ENCODE measurements around the gene FEM1B.

Gene FEM1B

GRCh38 chr15:68328443-68328842 lies 50.9 kb downstream of the FEM1B start:
- no peak for DNase-seq

DNA sequence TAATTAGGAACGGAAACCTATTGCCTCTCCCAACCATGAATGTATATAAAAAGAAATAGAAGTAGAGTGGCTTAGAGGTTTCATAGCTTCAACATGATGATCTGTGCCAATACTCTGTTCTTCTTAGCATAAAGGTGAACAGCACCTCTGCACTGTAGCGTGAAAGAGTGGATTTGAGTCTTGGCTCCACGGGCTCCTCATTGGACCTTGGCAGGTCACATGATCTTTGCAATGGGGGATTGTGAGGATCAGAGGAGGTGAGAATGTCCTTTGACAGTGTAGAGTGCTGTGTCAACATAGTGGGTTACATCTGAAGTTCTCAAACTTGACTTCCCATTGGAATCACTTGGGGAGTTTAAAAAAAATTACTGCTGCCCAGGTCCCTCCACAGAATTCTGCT lies 51.4 kb downstream of the FEM1B start:
- DNase-seq, result no peak

GRCh38 chr15:68330416-68330815 lies 52.9 kb downstream of the FEM1B start:
- DNase-seq, result peak; percentile 6 to 17

DNA sequence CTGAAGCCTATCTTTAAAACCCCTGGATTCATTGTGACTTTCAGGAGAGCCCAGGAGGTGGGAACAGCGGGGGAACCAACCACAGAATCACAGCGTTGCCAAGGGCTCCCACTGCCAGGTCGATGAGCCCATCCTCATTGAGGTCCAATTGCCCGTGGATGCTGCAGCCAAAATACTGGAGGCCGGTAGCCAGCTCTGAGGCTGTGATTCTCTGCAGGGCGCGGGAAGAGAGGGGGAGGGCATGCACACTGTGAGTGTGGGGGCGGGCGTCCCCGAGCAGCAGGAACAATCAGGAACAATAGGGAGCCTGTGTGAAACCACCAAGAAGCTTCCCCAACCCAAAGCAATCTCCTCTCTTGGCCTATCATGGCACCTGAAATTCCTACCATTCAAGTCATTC lies 53.4 kb downstream of the FEM1B start:
- peak; percentile 13 to 62 for DNase-seq

GRCh38 chr15:68332266-68332665 lies 54.7 kb downstream of the FEM1B start:
- no peak for DNase-seq

GRCh38 chr15:68333775-68334470 lies 56.4 kb downstream of the FEM1B start:
- DNase-seq, result peak in 1 of 2 experiments; percentile 6

DNA sequence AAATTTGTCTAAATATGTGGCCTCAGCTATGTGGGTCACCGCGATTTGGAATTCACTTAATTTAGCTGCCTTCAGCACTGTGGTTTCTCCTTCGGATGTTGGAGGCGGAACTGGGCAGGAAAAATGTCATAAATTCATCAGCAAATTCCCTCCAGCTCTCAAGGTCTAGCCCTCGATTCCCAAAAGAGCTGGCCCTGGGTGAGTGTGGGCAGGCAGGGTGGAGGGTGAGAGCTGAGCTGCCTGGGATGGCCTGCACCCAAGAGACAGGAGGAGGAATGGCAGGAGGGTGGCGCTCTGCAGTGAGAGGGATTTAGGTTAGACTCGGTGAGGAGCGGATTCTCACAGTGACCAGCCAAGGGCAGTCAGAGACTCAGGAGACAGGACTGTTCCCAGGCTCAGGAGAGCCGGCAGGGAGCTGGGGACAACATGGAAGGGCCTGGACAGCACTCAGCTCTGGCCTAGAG lies 57.1 kb downstream of the FEM1B start:
- no peak for DNase-seq

GRCh38 chr15:68335251-68335650 lies 57.7 kb downstream of the FEM1B start:
- DNase-seq, result peak; percentile 75 to 90

DNA sequence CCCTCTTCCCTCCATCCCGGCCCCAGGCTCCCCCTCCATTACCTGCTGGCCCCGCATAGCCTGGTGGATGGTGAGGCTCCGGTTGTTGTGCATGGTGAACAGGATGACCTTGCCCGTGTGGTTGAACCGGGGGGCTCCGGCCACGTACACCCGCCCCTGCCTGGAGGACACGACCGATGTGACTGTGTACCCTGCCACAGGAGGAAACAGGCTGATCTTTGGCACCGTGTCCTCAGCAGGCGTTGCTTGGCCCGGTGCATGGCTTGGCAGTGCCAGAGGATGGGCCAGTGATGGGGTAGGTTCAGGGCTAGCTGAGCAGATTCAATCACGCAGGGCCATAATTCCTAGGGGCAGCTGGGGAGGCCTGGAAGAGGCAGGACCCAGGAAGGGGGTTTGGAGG lies 58.1 kb downstream of the FEM1B start:
- DNase-seq, result peak; percentile 8 to 9

GRCh38 chr15:68336516-68336915 lies 59.0 kb downstream of the FEM1B start:
- no peak for DNase-seq

- DNase-seq, result no peak
These were observed 60.3 kb downstream of the FEM1B start for GRCh38 chr15:68337826-68338225.

- DNase-seq, result no peak
These were observed 61.9 kb downstream of the FEM1B start for GRCh38 chr15:68339481-68339880.

DNA sequence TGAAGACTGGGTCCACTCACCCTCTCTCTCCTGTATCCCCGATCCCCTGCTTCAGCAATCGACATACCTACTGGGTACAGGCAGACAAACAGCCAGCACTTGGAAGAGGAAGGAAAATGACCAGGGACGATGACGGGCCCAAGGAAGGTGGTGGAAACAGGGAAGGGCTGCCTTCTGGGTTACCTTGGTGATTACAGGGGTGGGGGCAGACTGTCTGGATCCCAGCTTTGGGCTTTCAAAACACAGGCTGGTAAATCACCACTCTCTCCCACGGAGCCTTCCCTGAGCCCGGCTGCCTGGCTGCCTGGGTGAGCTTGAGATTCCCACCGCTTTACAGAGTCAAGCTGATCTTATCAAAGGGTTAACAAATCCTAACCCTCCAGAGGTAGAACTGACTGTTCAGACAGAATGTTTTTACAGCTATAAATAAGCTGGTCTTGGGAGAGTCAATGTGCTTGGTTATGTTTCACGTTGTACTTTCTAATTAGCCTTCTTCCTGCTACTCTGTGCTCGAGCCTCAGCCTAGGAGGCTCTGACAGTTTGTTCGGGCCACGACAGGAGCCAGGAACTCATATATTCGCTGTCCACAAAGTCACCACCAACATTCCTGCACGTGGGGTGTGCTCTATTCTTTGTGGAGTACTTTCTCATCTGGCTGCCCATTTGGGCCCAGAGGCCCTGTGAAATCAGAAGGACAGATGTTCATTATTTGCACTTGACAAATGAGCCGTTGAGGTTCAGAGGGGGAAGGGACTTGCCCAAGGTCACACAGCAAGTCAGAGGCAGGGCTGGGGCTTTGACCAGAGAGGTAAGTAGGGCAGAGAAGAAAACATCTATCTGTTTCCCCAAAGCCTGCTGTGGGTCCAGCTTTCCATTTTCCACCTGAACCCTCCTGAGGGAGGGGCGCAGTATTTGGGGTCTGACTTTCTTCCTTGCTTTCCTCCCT lies 63.5 kb downstream of the FEM1B start:
- no peak for DNase-seq

- no peak for DNase-seq
These were observed 64.5 kb downstream of the FEM1B start for GRCh38 chr15:68341760-68342725.

DNA sequence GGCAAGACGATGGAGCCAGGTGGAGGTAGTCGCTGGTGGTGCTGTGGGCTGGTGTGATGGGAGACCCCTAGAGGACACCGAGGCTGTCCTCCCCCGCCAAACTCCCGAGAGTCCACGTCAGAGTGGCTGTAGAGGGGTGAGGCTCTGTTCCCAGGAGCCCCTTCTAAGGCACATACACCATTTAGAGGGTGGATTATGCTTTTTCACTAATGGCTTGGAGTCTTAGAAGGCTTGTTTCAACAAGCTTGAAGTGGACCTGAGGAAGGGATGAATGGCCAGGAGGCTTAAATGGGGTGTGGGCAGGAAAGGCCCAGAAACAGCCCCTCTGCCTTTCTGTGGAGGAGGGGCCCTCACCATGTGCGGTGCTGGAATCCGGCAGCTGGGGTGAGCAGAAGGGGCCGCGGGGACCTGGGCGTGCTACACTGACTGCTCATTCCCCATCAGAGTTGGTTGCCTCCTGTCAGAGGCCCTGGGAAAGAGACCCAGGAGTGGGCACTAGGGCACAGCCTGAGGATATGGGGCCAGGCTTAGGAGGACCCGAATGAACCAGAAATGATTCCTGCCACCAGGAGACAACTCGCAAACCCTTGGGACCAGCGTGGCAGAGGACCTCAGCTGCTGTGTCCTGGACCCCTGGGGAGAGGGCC lies 66.2 kb downstream of the FEM1B start:
- no peak for DNase-seq

DNA sequence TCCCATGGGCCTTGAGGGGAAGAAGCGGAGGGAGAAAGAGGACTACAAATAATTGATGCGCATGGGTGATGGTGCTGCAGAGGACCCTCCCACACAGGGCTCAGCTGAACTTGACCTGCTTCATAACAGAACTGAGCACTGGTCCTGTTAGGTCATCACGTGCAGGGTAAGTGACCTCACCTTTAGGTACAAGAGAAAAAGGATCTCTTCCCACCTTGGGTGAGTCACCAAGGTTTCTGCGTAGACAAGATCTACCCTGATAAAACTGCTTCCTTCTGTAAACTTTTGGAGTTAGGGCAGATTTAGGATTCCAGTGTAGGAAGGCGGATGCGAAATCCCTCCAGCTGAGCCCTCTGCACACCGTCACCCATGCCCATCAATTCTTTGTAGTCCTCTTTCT lies 67.1 kb downstream of the FEM1B start:
- no peak for DNase-seq

Data from NCI-H446 (cell line).